Erythroblast (primary cell): ENCODE data around the gene EHMT1.

Source experiments
- GATA1 ChIP-seq: IDR thresholded peaks from 2 replicates; pipeline ENCODE4 v1.6.1; 2011; ENCODE audit warnings: low read depth, mild to moderate bottlenecking, control low read depth, low read length, moderate library complexity
- POLR2A ChIP-seq: IDR thresholded peaks from 2 replicates; pipeline ENCODE4 v1.6.1; 2011; ENCODE audit warnings: mild to moderate bottlenecking, low read length

- TF ChIP-seq POLR2A (no peak), GATA1 (no peak)
Observed at GRCh38 chr9:137756045-137756744, 137.4 kb downstream of the EHMT1 start.
